IMR-90 (cell line): ENCODE results near the gene SLAMF6. TPM values are rescaled to one million over a fixed set of nuclear protein-coding genes. Genes with fewer than 3 reads are reported as not detected.

ENCODE experiments used
- ATAC-seq: fragments of 200-7000 bp; cut with Tn5 transposase; 2 replicates; pipeline ENCODE4 v1.9.1; 2020; ENCODE audit warnings: low read depth, mild to moderate bottlenecking, moderate library complexity
- BruUV-seq: library from RNA; stranded (reverse); fragments of 400-500 nt; replicated peaks from 2 replicates; lab custom pipeline; 2021; lab: Mats Ljungman, UMichigan
- CTCF ChIA-PET: fragments of 300-600 bp; formaldehyde crosslinking; extraction: SDS; loops from one replicate; lab custom pipeline; 2021; ENCODE audit warnings: antibody characterized with exemption; lab: Yijun Ruan, JAX
- POLR2A ChIA-PET: fragments of 300-600 bp; sonication (Branson Sonifier 250); formaldehyde crosslinking; loops from one replicate; lab custom pipeline; 2022; ENCODE audit warnings: antibody characterized with exemption; ENCODE audit not compliant: unreplicated experiment; lab: Charles Lee
- DNase-seq: peaks from one replicate; pipeline ENCODE4 v3.0.0; 2013
- H2AFZ ChIP-seq: replicated peaks from 2 replicates; pipeline ENCODE3; 2013; ENCODE audit warnings: low read length, mild to moderate bottlenecking; ENCODE audit not compliant: poor library complexity
- H2AK5ac ChIP-seq: 2 replicates; pipeline ENCODE4 v1.6.1; 2013; ENCODE audit warnings: low read depth, low read length, inconsistent platforms
- H2AK9ac ChIP-seq: replicated peaks from 2 replicates; pipeline ENCODE3; 2013; ENCODE audit warnings: mild to moderate bottlenecking, low read depth, low read length, moderate library complexity; ENCODE audit not compliant: poor library complexity
- H2BK120ac ChIP-seq: 2 replicates; pipeline ENCODE4 v1.6.1; 2013; ENCODE audit warnings: low read depth, low read length, inconsistent platforms
- H2BK15ac ChIP-seq: 3 replicates; pipeline ENCODE4 v1.6.1; 2013; ENCODE audit warnings: low read depth, low read length, inconsistent platforms
- H2BK20ac ChIP-seq: 2 replicates; pipeline ENCODE4 v1.6.1; 2013; ENCODE audit warnings: low read depth, mild to moderate bottlenecking, inconsistent platforms, low read length, moderate library complexity
- H2BK5ac ChIP-seq: 2 replicates; pipeline ENCODE4 v1.6.1; 2013; ENCODE audit warnings: mild to moderate bottlenecking, low read depth, low read length, inconsistent platforms; ENCODE audit not compliant: poor library complexity, severe bottlenecking
- H3K14ac ChIP-seq: replicated peaks from 2 replicates; pipeline ENCODE4 v1.6.1; 2013; ENCODE audit warnings: low read depth, low read length, inconsistent platforms
- H3K18ac ChIP-seq: 2 replicates; pipeline ENCODE4 v1.6.1; 2013; ENCODE audit warnings: low read depth, low read length, control low read depth
- H3K23ac ChIP-seq: 2 replicates; pipeline ENCODE4 v1.6.1; 2013; ENCODE audit warnings: low read depth, low read length, inconsistent platforms
- H3K27ac ChIP-seq: 2 replicates; pipeline ENCODE4 v1.5.1; 2013; ENCODE audit warnings: mild to moderate bottlenecking, control low read depth, low read length; ENCODE audit not compliant: insufficient read depth
- H3K27me3 ChIP-seq: 2 replicates; pipeline ENCODE4 v1.6.1; 2013; ENCODE audit warnings: low read length; ENCODE audit not compliant: control insufficient read depth, insufficient read depth
- H3K36me3 ChIP-seq: 2 replicates; pipeline ENCODE4 v1.6.1; 2013; ENCODE audit warnings: low read length, mixed read lengths; ENCODE audit not compliant: control insufficient read depth, insufficient read depth
- H3K4ac ChIP-seq: 2 replicates; pipeline ENCODE4 v1.6.1; 2013; ENCODE audit warnings: low read depth, low read length, inconsistent platforms
- H3K4me1 ChIP-seq: 2 replicates; pipeline ENCODE4 v1.6.1; 2013; ENCODE audit warnings: low read length, mixed read lengths; ENCODE audit not compliant: control insufficient read depth, insufficient read depth
- H3K4me2 ChIP-seq: 2 replicates; pipeline ENCODE4 v1.6.1; 2013; ENCODE audit warnings: low read depth, mild to moderate bottlenecking, control low read depth, low read length, moderate library complexity
- H3K4me3 ChIP-seq: 2 replicates; pipeline ENCODE4 v1.5.1; 2013; ENCODE audit warnings: low read depth, mild to moderate bottlenecking, control low read depth, low read length, moderate library complexity; ENCODE audit not compliant: insufficient read depth
- H3K56ac ChIP-seq: 2 replicates; pipeline ENCODE4 v1.6.1; 2013; ENCODE audit warnings: low read length, inconsistent platforms; ENCODE audit not compliant: insufficient read depth; ENCODE audit errors: extremely low read depth
- H3K79me1 ChIP-seq, 2 experiments: 2 replicates each; pipeline ENCODE4 v1.6.1; 2013; ENCODE audit warnings: low read length in 2 of 2, inconsistent platforms in 1 of 2, low read depth in 1 of 2
- H3K9ac ChIP-seq: 2 replicates; pipeline ENCODE4 v1.6.1; 2013; ENCODE audit warnings: low read depth, low read length, control low read depth
- H3K9me1 ChIP-seq: 2 replicates; pipeline ENCODE4 v1.6.1; 2013; ENCODE audit warnings: low read length, inconsistent platforms; ENCODE audit not compliant: insufficient read depth
- H3K9me3 ChIP-seq: 2 replicates; pipeline ENCODE4 v1.6.1; 2013; ENCODE audit warnings: low read length; ENCODE audit not compliant: control insufficient read depth, insufficient read depth
- H4K20me1 ChIP-seq: 2 replicates; pipeline ENCODE4 v1.6.1; 2013; ENCODE audit warnings: low read length, inconsistent platforms; ENCODE audit not compliant: insufficient read depth
- H4K5ac ChIP-seq: 2 replicates; pipeline ENCODE4 v1.6.1; 2013; ENCODE audit warnings: mild to moderate bottlenecking, low read depth, low read length, control low read depth
- H4K8ac ChIP-seq, 2 experiments: 2 replicates each; pipeline ENCODE4 v1.6.1; 2013; ENCODE audit warnings: low read depth in 2 of 2, low read length in 2 of 2, control low read depth in 1 of 2, inconsistent platforms in 1 of 2
- H4K91ac ChIP-seq: 2 replicates; pipeline ENCODE4 v1.6.1; 2013; ENCODE audit warnings: low read depth, low read length, inconsistent platforms; ENCODE audit not compliant: insufficient read depth
- FOS ChIP-seq: fragments of 150-350 bp; IDR thresholded peaks from 2 replicates; pipeline ENCODE4 v1.6.1; 2016; ENCODE audit warnings: low read depth, low read length
- MAFK ChIP-seq: IDR thresholded peaks from 2 replicates; pipeline ENCODE4 v1.6.1; 2012; ENCODE audit warnings: low read depth, low read length, improper control_type of control experiment
- WGBS, 2 experiments: methylation state at CpG; one replicate each; pipeline versions ENCODE4 v1.1.5 to v1.1.7; 2013; ENCODE audit warnings: missing lambda C conversion rate in 2 of 2; ENCODE audit not compliant: insufficient read length in 1 of 2; ENCODE audit errors: extremely low coverage in 2 of 2; 5-methylcytosine and 5-hydroxymethylcytosine counted together
- dilution Hi-C: fragments of 300-500 bp; cut with HindIII; formaldehyde crosslinking; loops from one replicate; pipeline ENCODE4 v1.14.3; 2018; ENCODE audit warnings: low sequenced_read_pairs; ENCODE audit not compliant: unreplicated experiment
- in situ Hi-C: fragments of 300-500 bp; cut with MboI; formaldehyde crosslinking; loops from 3 replicates; pipeline ENCODE4 v1.14.3; 2019; ENCODE audit warnings: low sequenced_read_pairs, inconsistent platforms, mixed read lengths
- intact Hi-C: fragments of 100-400 bp; cut with micrococcal nuclease; formaldehyde crosslinking; loops from 2 replicates; pipeline ENCODE4 v1.10.0; 2022
- polyA plus RNA-seq, 3 experiments: library from polyadenylated mRNA; depleted of rRNA; stranded (reverse); fragments of >200 nt; gene quantifications; 2 replicates each; pipeline ENCODE4 v1.2.3, GENCODE V29; 2012; ENCODE audit warnings: low replicate concordance in 1 of 3
- total RNA-seq: library from RNA; depleted of rRNA; stranded (reverse); fragments of >200 nt; gene quantifications from 2 replicates; pipeline ENCODE4 v1.2.3, GENCODE V29; 2012

The SLAMF6 gene
- total and polyA plus RNA-seq, 2 of the 4 experiments (the other 2 are of a cell fraction), result not detected

GRCh38 chr1:160439718-160440117 is 83.3 kb downstream of the SLAMF6 start:
- no peak overlapping the region for H3K4me2 ChIP-seq
- H3K36me3 ChIP-seq, result no peaks in the 10 kb centered on the region
- H2AK5ac ChIP-seq, result no peak overlapping the region
- no peak overlapping the region for H3K23ac ChIP-seq
- H3K9me1 ChIP-seq, result no peaks in the 10 kb centered on the region
- H3K18ac ChIP-seq, result no peak overlapping the region
- H4K5ac ChIP-seq, result no peak overlapping the region
- H4K8ac ChIP-seq, result no peak overlapping the region
- no peak overlapping the region for H2AFZ ChIP-seq
- no peaks in the 10 kb centered on the region for H3K79me1 ChIP-seq
- ATAC-seq, result no peak
- in situ Hi-C loops, result no loop called here
- peak; percentile 60 for TF ChIP-seq MAFK
- no peak for TF ChIP-seq FOS
- no CpG with 5 or more reads among the region's 2 CpGs for WGBS, 2 experiments
- H3K27ac ChIP-seq, result no peak overlapping the region
- no peak overlapping the region for H2BK5ac ChIP-seq
- DNase-seq, result no peak
- dilution Hi-C loops, result no loop called here
- no peak overlapping the region for H2BK20ac ChIP-seq
- no peak overlapping the region for H3K14ac ChIP-seq
- no peak overlapping the region for H3K4ac ChIP-seq
- H3K56ac ChIP-seq, result no peak overlapping the region
- ChIA-PET CTCF (interaction anchor here (1.3 kb wide), 1 partner anchor 16 kb away, joined by 3 read pairs; no protein-coding TSS in a partner anchor), POLR2A (no interaction called here)
- H2BK15ac ChIP-seq, result no peak overlapping the region
- H3K4me3 ChIP-seq, result no peak overlapping the region
- H3K27me3 ChIP-seq, result no peaks in the 10 kb centered on the region
- H3K9ac ChIP-seq, result no peak overlapping the region
- no TSS peak for BruUV-seq
- no peaks in the 10 kb centered on the region for H3K4me1 ChIP-seq
- intact Hi-C loops, result no loop called here
- no peaks in the 10 kb centered on the region for H3K9me3 ChIP-seq
- no peak overlapping the region for H2AK9ac ChIP-seq
- no peak overlapping the region for H2BK120ac ChIP-seq
- H4K91ac ChIP-seq, result no peak overlapping the region
- no peaks in the 10 kb centered on the region for H4K20me1 ChIP-seq
